CD14-positive monocyte (primary cell): ENCODE measurements around the gene S100A4. TPM values are rescaled to one million over a fixed set of nuclear protein-coding genes. Genes with fewer than 3 reads are reported as not detected.

ENCODE experiments used
- DNase-seq, 3 donors: peaks; one replicate each; pipeline ENCODE4 v3.0.0-alpha.2; 2011 to 2022
- H2AFZ ChIP-seq: 2 replicates; pipeline ENCODE4 v1.6.0; 2012; ENCODE audit warnings: mild to moderate bottlenecking, low read depth, low read length, inconsistent platforms; ENCODE audit not compliant: insufficient read depth, poor library complexity, severe bottlenecking
- H3K27ac ChIP-seq, 2 donors: 1 replicate in 1 of 2; 2 replicates in 1 of 2; pipeline ENCODE4 v1.5.1; 2012 to 2013; ENCODE audit warnings: low read length in 2 of 2, control low read depth in 1 of 2, inconsistent platforms in 1 of 2, low read depth in 1 of 2, mild to moderate bottlenecking in 1 of 2
- H3K27me3 ChIP-seq, 2 donors: one replicate each; pipeline versions ENCODE4 v1.6.0 to v1.6.1; 2011 to 2013; ENCODE audit warnings: low read length in 2 of 2; ENCODE audit not compliant: control insufficient read depth in 2 of 2, insufficient read depth in 2 of 2
- H3K36me3 ChIP-seq, 2 donors: replicated peaks in 1 of 2; 1 replicate in 1 of 2; 2 replicates in 1 of 2; pipeline versions ENCODE4 v1.5.1 to v1.6.1; 2012 to 2013; ENCODE audit warnings: low read length in 2 of 2, control low read depth in 1 of 2, inconsistent platforms in 1 of 2, mild to moderate bottlenecking in 1 of 2; ENCODE audit not compliant: insufficient read depth in 2 of 2, control insufficient read depth in 1 of 2
- H3K4me1 ChIP-seq, 2 donors: 1 replicate in 1 of 2; 2 replicates in 1 of 2; pipeline versions ENCODE4 v1.5.1 to v1.6.1; 2012 to 2013; ENCODE audit warnings: low read length in 2 of 2, control low read depth in 1 of 2, inconsistent platforms in 1 of 2, mild to moderate bottlenecking in 1 of 2, moderate library complexity in 1 of 2; ENCODE audit not compliant: insufficient read depth in 2 of 2, control insufficient read depth in 1 of 2
- H3K4me2 ChIP-seq: replicated peaks from 2 replicates; pipeline ENCODE3; 2012; ENCODE audit warnings: low read length, moderate library complexity, mild to moderate bottlenecking; ENCODE audit not compliant: poor library complexity, severe bottlenecking; ENCODE audit errors: extremely low read depth
- H3K4me3 ChIP-seq, 3 experiments: fragments of 200-600 bp in 1 of 3; sonication (generic) in 1 of 3; replicated peaks in 1 of 3; 1 replicate in 2 of 3; 2 replicates in 1 of 3; pipeline ENCODE4 v1.5.1; 2011 to 2013; ENCODE audit warnings: low read length in 3 of 3, mild to moderate bottlenecking in 3 of 3, control low read depth in 2 of 3, low read depth in 2 of 3, inconsistent platforms in 1 of 3, moderate library complexity in 1 of 3
- H3K79me2 ChIP-seq: 2 replicates; pipeline ENCODE4 v1.6.0; 2012; ENCODE audit warnings: mild to moderate bottlenecking, control low read depth, inconsistent platforms, low read length, moderate library complexity; ENCODE audit not compliant: insufficient read depth
- H3K9ac ChIP-seq: 2 replicates; pipeline ENCODE4 v1.6.0; 2017; ENCODE audit warnings: low read length, mild to moderate bottlenecking; ENCODE audit not compliant: insufficient read depth, poor library complexity, severe bottlenecking
- H3K9me3 ChIP-seq, 2 donors: replicated peaks in 1 of 2; 1 replicate in 1 of 2; 2 replicates in 1 of 2; pipeline versions ENCODE4 v1.5.1 to v1.6.1; 2012 to 2013; ENCODE audit warnings: low read length in 2 of 2, control low read depth in 1 of 2; ENCODE audit not compliant: control insufficient read depth in 1 of 2, insufficient read depth in 1 of 2
- H4K20me1 ChIP-seq: 2 replicates; pipeline ENCODE4 v1.6.0; 2012; ENCODE audit warnings: mild to moderate bottlenecking, low read length, control low read depth, moderate library complexity; ENCODE audit not compliant: insufficient read depth
- H3K27ac Mint-ChIP-seq, 7 donors: one replicate each; pipeline ENCODE4 v1.8.0; 2020; ENCODE audit warnings: mild to moderate bottlenecking in 7 of 7, mixed read lengths in 7 of 7, moderate library complexity in 6 of 7, inconsistent platforms in 2 of 7
- H3K27me3 Mint-ChIP-seq, 3 donors: one replicate each; pipeline ENCODE4 v1.8.0; 2021 to 2022; ENCODE audit warnings: low read depth in 3 of 3, mild to moderate bottlenecking in 3 of 3, mixed read lengths in 3 of 3, moderate library complexity in 3 of 3, inconsistent platforms in 1 of 3
- H3K36me3 Mint-ChIP-seq, 2 donors: one replicate each; pipeline ENCODE4 v1.8.0; 2020; ENCODE audit warnings: mixed read lengths in 2 of 2, inconsistent platforms in 1 of 2, mild to moderate bottlenecking in 1 of 2
- H3K4me1 Mint-ChIP-seq: one replicate; pipeline ENCODE4 v1.8.0; 2020; ENCODE audit warnings: mild to moderate bottlenecking, mixed read lengths
- H3K4me3 Mint-ChIP-seq, 2 donors: one replicate each; pipeline ENCODE4 v1.8.0; 2020; ENCODE audit warnings: mild to moderate bottlenecking in 2 of 2, mixed read lengths in 2 of 2, moderate library complexity in 1 of 2
- H3K9me3 Mint-ChIP-seq, 7 donors: one replicate each; pipeline ENCODE4 v1.8.0; 2020 to 2022; ENCODE audit warnings: mixed read lengths in 7 of 7, mild to moderate bottlenecking in 6 of 7, moderate library complexity in 6 of 7, inconsistent platforms in 2 of 7
- CTCF ChIP-seq: fragments of 200-600 bp; IDR thresholded peaks from one replicate; pipeline ENCODE4 v1.8.0; 2022; ENCODE audit warnings: antibody characterized with exemption, mild to moderate bottlenecking
- WGBS: methylation state at CpG from one replicate; pipeline ENCODE4 v1.1.5; 2013; ENCODE audit warnings: missing lambda C conversion rate; ENCODE audit not compliant: insufficient coverage; 5-methylcytosine and 5-hydroxymethylcytosine counted together
- intact Hi-C, 2 donors: fragments of 100-400 bp; cut with micrococcal nuclease; formaldehyde crosslinking; loops; one replicate each; pipeline versions ENCODE4 v1.15.0 to v1.15.1; 2023
- polyA plus RNA-seq, 3 donors: library from polyadenylated mRNA; depleted of rRNA in 1 of 3; unstranded in 2 of 3; stranded (reverse) in 1 of 3; fragments of 300-500 nt in 2 of 3; fragments of >200 nt in 1 of 3; fragmentation: Illumina TruSeq in 2 of 3; gene quantifications; 1 replicate in 2 of 3; 2 replicates in 1 of 3; pipeline ENCODE4 v1.2.3, GENCODE V29; 2012 to 2021

S100A4 gene
- polyA plus RNA-seq, 3 donors = 4,538 to 7,344 (median 6,092) TPM

- Histone ChIP-seq H3K79me2 (peaks cover 44% of the 10 kb centered on the region), H3K9me3 (no peaks in the 10 kb centered on the region), H3K36me3 (peaks cover 6 to 10% of the 10 kb centered on the region in 2 donors), H3K4me1 (peaks cover 58 to 62% of the 10 kb centered on the region in 2 donors), H3K4me2 (no peak overlapping the region), H3K9ac (no peak overlapping the region), H3K4me3 (no peak overlapping the region), H3K27ac (no peak overlapping the region), H4K20me1 (peaks cover 30% of the 10 kb centered on the region), H3K27me3 (no peaks in the 10 kb centered on the region), H2AFZ (no peak overlapping the region)
- intact Hi-C loops = loop anchor here (5.0 kb wide), 1 partner anchor 101 kb away; the partner anchor contains the start of gene CHTOP (in 2 of the 2)
- H3K36me3 Mint-ChIP-seq = peaks cover 28 to 49% of the 10 kb centered on the region in 2 donors
- no CpG with 5 or more reads among the region's 3 CpGs for WGBS
- H3K4me1 Mint-ChIP-seq = peaks cover 64% of the 10 kb centered on the region
- no peak for TF ChIP-seq CTCF
- H3K27ac Mint-ChIP-seq = peak overlapping the region in 2 of 7 donors; percentile 50 to 72
- H3K27me3 Mint-ChIP-seq = no peaks in the 10 kb centered on the region
- no peak overlapping the region for H3K4me3 Mint-ChIP-seq
- DNase-seq = no peak
- H3K9me3 Mint-ChIP-seq = no peaks in the 10 kb centered on the region
Measured at GRCh38 chr1:153531638-153532037, 14.0 kb downstream of the S100A4 start.

GRCh38 chr1:153527683-153528040, 17.9 kb downstream of the S100A4 start:
- Histone ChIP-seq H3K4me2 (no peak overlapping the region), H3K9me3 (no peaks in the 10 kb centered on the region)
- no peak for DNase-seq

More at GRCh38 chr1:153527683-153528040, 17.9 kb downstream of the S100A4 start:
- Histone ChIP-seq H2AFZ (no peak overlapping the region), H3K4me1 (peaks cover 36 to 42% of the 10 kb centered on the region in 2 donors), H3K36me3 (peaks cover 0 to 5% of the 10 kb centered on the region in 2 donors), H3K27me3 (no peaks in the 10 kb centered on the region), H4K20me1 (peaks cover 4% of the 10 kb centered on the region), H3K4me3 (no peak overlapping the region), H3K9ac (no peak overlapping the region), H3K27ac (no peak overlapping the region), H3K79me2 (peaks cover 13% of the 10 kb centered on the region)
- peaks cover 46% of the 10 kb centered on the region for H3K4me1 Mint-ChIP-seq
- peaks cover 14 to 31% of the 10 kb centered on the region in 2 donors for H3K36me3 Mint-ChIP-seq
- no peak overlapping the region for H3K4me3 Mint-ChIP-seq
- 75% methylated on average over 1 of the region's 5 CpGs for WGBS
- H3K27ac Mint-ChIP-seq = peak overlapping the region in 1 of 7 donors; percentile 25
- TF ChIP-seq CTCF = no peak
- intact Hi-C loops = no loop called here
- peaks cover 0 to under 1% (median 0%) of the 10 kb centered on the region in 7 donors for H3K9me3 Mint-ChIP-seq
- peaks cover 0 to 4% (median 0%) of the 10 kb centered on the region in 3 donors for H3K27me3 Mint-ChIP-seq
